ENCODE results near the gene IFT27.
A peak's percentile ranks its signal among the peaks of the same experiment; 100 is the strongest.

The IFT27 gene

GRCh38 chr22:36739185-36739584 is 36.7 kb downstream of the IFT27 start:
- Histone ChIP-seq H3K4me3 (replicated peaks; ENCODE audit: insufficient read depth, low read length) (no peak overlapping the region), H3K27me3 (ENCODE audit: insufficient read depth, poor library complexity, severe bottlenecking) (no peaks in the 10 kb centered on the region), H3K27ac (replicated peaks) (no peak overlapping the region)
- no peak for TF ChIP-seq GABPA (IDR thresholded peaks at IDR 0.05; ENCODE audit: low read depth)
- TF ChIP-seq POLR2AphosphoS5 (IDR thresholded peaks at IDR 0.05; ENCODE audit: low read depth): no peak
- TF ChIP-seq REST (IDR thresholded peaks at IDR 0.05; ENCODE audit: insufficient replicate concordance, low read depth): no peak
- TF ChIP-seq, protein P1, sequence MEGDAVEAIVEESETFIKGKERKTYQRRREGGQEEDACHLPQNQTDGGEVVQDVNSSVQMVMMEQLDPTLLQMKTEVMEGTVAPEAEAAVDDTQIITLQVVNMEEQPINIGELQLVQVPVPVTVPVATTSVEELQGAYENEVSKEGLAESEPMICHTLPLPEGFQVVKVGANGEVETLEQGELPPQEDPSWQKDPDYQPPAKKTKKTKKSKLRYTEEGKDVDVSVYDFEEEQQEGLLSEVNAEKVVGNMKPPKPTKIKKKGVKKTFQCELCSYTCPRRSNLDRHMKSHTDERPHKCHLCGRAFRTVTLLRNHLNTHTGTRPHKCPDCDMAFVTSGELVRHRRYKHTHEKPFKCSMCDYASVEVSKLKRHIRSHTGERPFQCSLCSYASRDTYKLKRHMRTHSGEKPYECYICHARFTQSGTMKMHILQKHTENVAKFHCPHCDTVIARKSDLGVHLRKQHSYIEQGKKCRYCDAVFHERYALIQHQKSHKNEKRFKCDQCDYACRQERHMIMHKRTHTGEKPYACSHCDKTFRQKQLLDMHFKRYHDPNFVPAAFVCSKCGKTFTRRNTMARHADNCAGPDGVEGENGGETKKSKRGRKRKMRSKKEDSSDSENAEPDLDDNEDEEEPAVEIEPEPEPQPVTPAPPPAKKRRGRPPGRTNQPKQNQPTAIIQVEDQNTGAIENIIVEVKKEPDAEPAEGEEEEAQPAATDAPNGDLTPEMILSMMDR (IDR thresholded peaks at IDR 0.05; ENCODE audit: insufficient read depth, low read length): no peak
- TF ChIP-seq SPI1 (IDR thresholded peaks at IDR 0.05; ENCODE audit: borderline replicate concordance, low read depth): no peak
- DNase-seq (ENCODE audit: low read depth in 1 of 2, low spot score in 1 of 2): no peak

GRCh38 chr22:36738416-36739020 is 37.4 kb downstream of the IFT27 start:
- DNase-seq (ENCODE audit: low read depth in 1 of 2, low spot score in 1 of 2): no peak
- H3K27me3 ChIP-seq (ENCODE audit: insufficient read depth, poor library complexity, severe bottlenecking): peaks cover 2% of the 10 kb centered on the region
- no peak for TF ChIP-seq POLR2AphosphoS5 (IDR thresholded peaks at IDR 0.05; ENCODE audit: low read depth)
- TF ChIP-seq REST (IDR thresholded peaks at IDR 0.05; ENCODE audit: insufficient replicate concordance, low read depth): no peak
- TF ChIP-seq, protein P1 (IDR thresholded peaks at IDR 0.05; ENCODE audit: insufficient read depth, low read length): no peak
- no peak overlapping the region for H3K27ac ChIP-seq (replicated peaks)
- no peak overlapping the region for H3K4me3 ChIP-seq (replicated peaks; ENCODE audit: insufficient read depth, low read length)

DNA sequence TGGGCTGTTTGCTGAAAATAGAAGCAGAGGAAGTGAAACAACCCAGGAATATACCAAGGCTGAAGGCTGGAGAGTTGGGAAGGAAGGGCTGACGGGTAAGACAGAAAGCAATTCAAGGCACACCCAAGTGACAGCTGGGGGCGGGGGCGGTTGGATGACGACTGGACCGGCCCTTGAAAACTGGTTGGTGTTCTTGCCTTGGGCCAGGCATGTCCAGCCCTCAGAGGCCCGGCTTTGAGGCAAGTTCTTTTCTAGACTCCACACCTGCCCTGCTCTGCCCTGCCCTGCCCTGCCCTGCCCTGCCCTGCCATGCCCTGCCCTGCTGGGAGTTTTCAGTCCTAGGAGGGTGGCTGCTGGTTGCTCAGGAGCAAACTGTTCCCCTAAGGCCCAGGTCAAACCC is 38.1 kb downstream of the IFT27 start:
- peak in 1 of 2 experiments; percentile 54 for DNase-seq (ENCODE audit: low read depth in 1 of 2, low spot score in 1 of 2)
- Histone ChIP-seq H3K27ac (replicated peaks) (no peak overlapping the region), H3K27me3 (ENCODE audit: insufficient read depth, poor library complexity, severe bottlenecking) (peaks cover 4% of the 10 kb centered on the region), H3K4me3 (replicated peaks; ENCODE audit: insufficient read depth, low read length) (no peak overlapping the region)
- TF ChIP-seq, protein P1 (IDR thresholded peaks at IDR 0.05; ENCODE audit: insufficient read depth, low read length): no peak
- TF ChIP-seq REST (IDR thresholded peaks at IDR 0.05; ENCODE audit: insufficient replicate concordance, low read depth): no peak
- no peak for TF ChIP-seq SPI1 (IDR thresholded peaks at IDR 0.05; ENCODE audit: borderline replicate concordance, low read depth)
- TF ChIP-seq GABPA (IDR thresholded peaks at IDR 0.05; ENCODE audit: low read depth): no peak
- no peak for TF ChIP-seq POLR2AphosphoS5 (IDR thresholded peaks at IDR 0.05; ENCODE audit: low read depth)

All from HL-60 (cell line).